H9 (cell line): ENCODE measurements around the gene GALNT16. TPM values are rescaled to one million over a fixed set of nuclear protein-coding genes. Genes with fewer than 3 reads are reported as not detected.
A peak's percentile ranks its signal among the peaks of the same experiment; 100 is the strongest.

Experiments
- DNase-seq: peaks from one replicate; pipeline ENCODE4 v3.0.0-alpha.2; 2017
- H2AFZ ChIP-seq: one replicate; pipeline ENCODE4 v1.6.1; 2013; ENCODE audit warnings: mild to moderate bottlenecking, low read length, control low read depth, moderate library complexity
- H2AK5ac ChIP-seq: 2 replicates; pipeline ENCODE4 v1.6.1; 2013; ENCODE audit warnings: low read length, control low read depth, mixed read lengths; ENCODE audit not compliant: insufficient read length
- H2BK120ac ChIP-seq: one replicate; pipeline ENCODE4 v1.6.1; 2013; ENCODE audit warnings: low read depth, mild to moderate bottlenecking, low read length, control low read depth, inconsistent platforms; ENCODE audit not compliant: poor library complexity, severe bottlenecking
- H2BK12ac ChIP-seq: 2 replicates; pipeline ENCODE4 v1.6.1; 2013; ENCODE audit warnings: low read length, control low read depth, mixed read lengths, low read depth; ENCODE audit not compliant: insufficient read length
- H2BK15ac ChIP-seq: 2 replicates; pipeline ENCODE4 v1.6.1; 2013; ENCODE audit warnings: low read depth, low read length, control low read depth
- H2BK20ac ChIP-seq: one replicate; pipeline ENCODE4 v1.6.1; 2013; ENCODE audit warnings: low read depth, mild to moderate bottlenecking, low read length, control low read depth, inconsistent platforms; ENCODE audit not compliant: poor library complexity, severe bottlenecking
- H2BK5ac ChIP-seq: 2 replicates; pipeline ENCODE4 v1.6.1; 2013; ENCODE audit warnings: low read length, control low read depth, mixed read lengths; ENCODE audit not compliant: insufficient read length
- H3K14ac ChIP-seq: 2 replicates; pipeline ENCODE4 v1.6.1; 2013; ENCODE audit warnings: low read length, control low read depth; ENCODE audit not compliant: insufficient read depth
- H3K18ac ChIP-seq: 2 replicates; pipeline ENCODE4 v1.6.1; 2013; ENCODE audit warnings: low read depth, mild to moderate bottlenecking, mixed read lengths, low read length, control low read depth; ENCODE audit not compliant: insufficient read length
- H3K23ac ChIP-seq: 2 replicates; pipeline ENCODE4 v1.6.1; 2013; ENCODE audit warnings: low read length, control low read depth, mixed read lengths, low read depth; ENCODE audit not compliant: insufficient read length
- H3K23me2 ChIP-seq: 2 replicates; pipeline ENCODE4 v1.6.1; 2013; ENCODE audit warnings: low read depth, mild to moderate bottlenecking, mixed read lengths, low read length, control low read depth; ENCODE audit not compliant: insufficient read length, poor library complexity, severe bottlenecking
- H3K27ac ChIP-seq: 2 replicates; pipeline ENCODE4 v1.5.1; 2013; ENCODE audit warnings: low read length, control low read depth, mixed read lengths, low read depth; ENCODE audit not compliant: insufficient read length
- H3K27me3 ChIP-seq: 2 replicates; pipeline ENCODE4 v1.6.1; 2013; ENCODE audit warnings: low read length, control low read depth, inconsistent platforms; ENCODE audit not compliant: insufficient read depth
- H3K4ac ChIP-seq: 2 replicates; pipeline ENCODE4 v1.6.1; 2013; ENCODE audit warnings: low read depth, mild to moderate bottlenecking, control low read depth, inconsistent platforms, low read length, moderate library complexity
- H3K4me1 ChIP-seq: 2 replicates; pipeline ENCODE4 v1.6.1; 2013; ENCODE audit warnings: low read length, control low read depth, inconsistent platforms; ENCODE audit not compliant: insufficient read depth
- H3K4me2 ChIP-seq: 2 replicates; pipeline ENCODE4 v1.6.1; 2013; ENCODE audit warnings: low read length, control low read depth, mixed read lengths; ENCODE audit not compliant: insufficient read length, insufficient read depth
- H3K56ac ChIP-seq: 2 replicates; pipeline ENCODE4 v1.6.1; 2013; ENCODE audit warnings: low read depth, mild to moderate bottlenecking, mixed read lengths, low read length, control low read depth; ENCODE audit not compliant: insufficient read length
- H3K79me1 ChIP-seq: 2 replicates; pipeline ENCODE4 v1.6.1; 2013; ENCODE audit warnings: low read depth, mild to moderate bottlenecking, moderate library complexity, low read length, control low read depth, inconsistent platforms; ENCODE audit not compliant: insufficient read depth, poor library complexity, severe bottlenecking
- H3K79me2 ChIP-seq: 2 replicates; pipeline ENCODE4 v1.6.1; 2013; ENCODE audit warnings: low read length, control low read depth, inconsistent platforms; ENCODE audit not compliant: insufficient read depth
- H3K9ac ChIP-seq: 2 replicates; pipeline ENCODE4 v1.6.1; 2013; ENCODE audit warnings: low read length, control low read depth, mixed read lengths; ENCODE audit not compliant: insufficient read length; ENCODE audit errors: extremely low read depth
- H3K9me3 ChIP-seq: one replicate; pipeline ENCODE4 v1.6.1; 2013; ENCODE audit warnings: low read depth, low read length, inconsistent platforms; ENCODE audit not compliant: control insufficient read depth
- H3T11ph ChIP-seq: one replicate; pipeline ENCODE4 v1.6.1; 2013; ENCODE audit warnings: mild to moderate bottlenecking, low read length, control low read depth, inconsistent platforms
- H4K20me1 ChIP-seq: one replicate; pipeline ENCODE4 v1.6.1; 2013; ENCODE audit not compliant: control insufficient read depth, insufficient read length, insufficient read depth
- H4K5ac ChIP-seq: 2 replicates; pipeline ENCODE4 v1.6.1; 2013; ENCODE audit warnings: low read depth, mild to moderate bottlenecking, mixed read lengths, low read length, control low read depth; ENCODE audit not compliant: insufficient read length
- H4K8ac ChIP-seq: replicated peaks from 2 replicates; pipeline ENCODE4 v1.6.1; 2013; ENCODE audit warnings: low read length, control low read depth, mixed read lengths, low read depth; ENCODE audit not compliant: insufficient read length
- H4K91ac ChIP-seq: 2 replicates; pipeline ENCODE4 v1.6.1; 2013; ENCODE audit warnings: low read depth, mild to moderate bottlenecking, moderate library complexity, mixed read lengths, low read length, control low read depth; ENCODE audit not compliant: insufficient read length
- H3K27ac Mint-ChIP-seq, 3 experiments: 2 replicates in 2 of 3; 3 replicates in 1 of 3; pipeline ENCODE4 v1.8.0; 2020 to 2021; ENCODE audit warnings: mixed read lengths in 3 of 3, mild to moderate bottlenecking in 1 of 3, moderate library complexity in 1 of 3
- H3K27me3 Mint-ChIP-seq: 2 replicates; pipeline ENCODE4 v1.8.0; 2021; ENCODE audit warnings: low read depth, mild to moderate bottlenecking, moderate library complexity, mixed read lengths
- H3K36me3 Mint-ChIP-seq, 3 experiments: 2 replicates in 2 of 3; 3 replicates in 1 of 3; pipeline ENCODE4 v1.8.0; 2020 to 2021; ENCODE audit warnings: low read depth in 3 of 3, mixed read lengths in 3 of 3; ENCODE audit not compliant: insufficient read depth in 1 of 3
- H3K4me1 Mint-ChIP-seq, 2 experiments: 2 replicates each; pipeline ENCODE4 v1.8.0; 2020; ENCODE audit warnings: mixed read lengths in 2 of 2
- H3K4me3 Mint-ChIP-seq, 2 experiments: 2 replicates in 1 of 2; 3 replicates in 1 of 2; pipeline ENCODE4 v1.8.0; 2020 to 2021; ENCODE audit warnings: mild to moderate bottlenecking in 2 of 2, mixed read lengths in 2 of 2, moderate library complexity in 1 of 2
- H3K9me3 Mint-ChIP-seq, 2 experiments: 2 replicates in 1 of 2; 3 replicates in 1 of 2; pipeline ENCODE4 v1.8.0; 2020; ENCODE audit warnings: mild to moderate bottlenecking in 2 of 2, mixed read lengths in 2 of 2, moderate library complexity in 1 of 2
- CTCF ChIP-seq: fragments of 200-600 bp; sonication (generic); conservative IDR thresholded peaks from 3 replicates; pipeline ENCODE4 v1.8.0; 2021; ENCODE audit warnings: antibody characterized with exemption, mild to moderate bottlenecking
- WGBS: extraction: QIAGEN DNeasy Blood & Tissue Kit; methylation state at CpG from one replicate; pipeline ENCODE4 v1.1.7; 2013; ENCODE audit warnings: missing lambda C conversion rate, low lambda C conversion rate, mixed read lengths; ENCODE audit not compliant: insufficient read length; ENCODE audit errors: extremely low coverage; 5-methylcytosine and 5-hydroxymethylcytosine counted together
- total RNA-seq: library from RNA; stranded (reverse); gene quantifications from 2 replicates; pipeline ENCODE4 v1.2.1, GENCODE V29; 2021

GALNT16 gene
- total RNA-seq, 1 experiment from 2014 or later = 2.3 TPM

GRCh38 chr14:69260861-69261564 lies 1.1 kb downstream of the GALNT16 start:
- Mint-ChIP-seq H3K27me3 (peaks cover 69% of the 10 kb centered on the region), H3K4me1 (peaks cover 25% of the 10 kb centered on the region in 2 experiments), H3K36me3 (peaks cover 0 to 3% (median 0%) of the 10 kb centered on the region in 3 experiments; a peak in 2 of 7 replicates), H3K9me3 (no peaks in the 10 kb centered on the region), H3K27ac (no peak overlapping the region), H3K4me3 (peak overlapping the region; percentile 74 to 91)
- Histone ChIP-seq H3K27me3 (peaks cover 22% of the 10 kb centered on the region; the same call in 1 of the 2 replicates), H2BK20ac (no peak overlapping the region), H2BK15ac (no peak overlapping the region), H2BK120ac (no peak overlapping the region), H3K4me2 (peak overlapping the region; percentile 65), H2BK12ac (no peak overlapping the region), H3K9ac (no peak overlapping the region), H4K5ac (no peak overlapping the region), H3K56ac (no peak overlapping the region), H3K79me1 (no peaks in the 10 kb centered on the region), H3T11ph (no peak overlapping the region), H3K18ac (peak overlapping the region; percentile 32), H3K27ac (no peak overlapping the region), H4K8ac (no peak overlapping the region), H3K9me3 (no peaks in the 10 kb centered on the region), H4K91ac (no peak overlapping the region), H3K79me2 (no peaks in the 10 kb centered on the region), H2AK5ac (no peak overlapping the region), H3K4me1 (no peaks in the 10 kb centered on the region; the same call in 1 of the 2 replicates), H3K23ac (no peak overlapping the region), H2AFZ (no peak overlapping the region), H4K20me1 (no peaks in the 10 kb centered on the region), H3K14ac (no peak overlapping the region), H3K4ac (no peak overlapping the region), H3K23me2 (peaks cover 20% of the 10 kb centered on the region), H2BK5ac (no peak overlapping the region)
- TF ChIP-seq CTCF = peak; percentile 90
- DNase-seq = peak; percentile 75
- no CpG with 5 or more reads among the region's 64 CpGs for WGBS
